ENCODE measurements around the gene ACTR6.

GRCh38 chr12:100265732-100266584 lies 65.3 kb downstream of the ACTR6 start:
- TF ChIP-seq, protein P1, sequence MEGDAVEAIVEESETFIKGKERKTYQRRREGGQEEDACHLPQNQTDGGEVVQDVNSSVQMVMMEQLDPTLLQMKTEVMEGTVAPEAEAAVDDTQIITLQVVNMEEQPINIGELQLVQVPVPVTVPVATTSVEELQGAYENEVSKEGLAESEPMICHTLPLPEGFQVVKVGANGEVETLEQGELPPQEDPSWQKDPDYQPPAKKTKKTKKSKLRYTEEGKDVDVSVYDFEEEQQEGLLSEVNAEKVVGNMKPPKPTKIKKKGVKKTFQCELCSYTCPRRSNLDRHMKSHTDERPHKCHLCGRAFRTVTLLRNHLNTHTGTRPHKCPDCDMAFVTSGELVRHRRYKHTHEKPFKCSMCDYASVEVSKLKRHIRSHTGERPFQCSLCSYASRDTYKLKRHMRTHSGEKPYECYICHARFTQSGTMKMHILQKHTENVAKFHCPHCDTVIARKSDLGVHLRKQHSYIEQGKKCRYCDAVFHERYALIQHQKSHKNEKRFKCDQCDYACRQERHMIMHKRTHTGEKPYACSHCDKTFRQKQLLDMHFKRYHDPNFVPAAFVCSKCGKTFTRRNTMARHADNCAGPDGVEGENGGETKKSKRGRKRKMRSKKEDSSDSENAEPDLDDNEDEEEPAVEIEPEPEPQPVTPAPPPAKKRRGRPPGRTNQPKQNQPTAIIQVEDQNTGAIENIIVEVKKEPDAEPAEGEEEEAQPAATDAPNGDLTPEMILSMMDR (IDR thresholded peaks at IDR 0.05) = no peak
- TF ChIP-seq POLR2A (IDR thresholded peaks at IDR 0.05) (no peak), POLR2AphosphoS5 (IDR thresholded peaks at IDR 0.05) (no peak)

Measured in breast epithelium (tissue), 3 donors.